ENCODE results near the gene KLF13. TPM values are rescaled to one million over a fixed set of nuclear protein-coding genes. Genes with fewer than 3 reads are reported as not detected.

The KLF13 gene
- total RNA-seq, 1 donor from 2014 or later, result 59.1 TPM

DNA sequence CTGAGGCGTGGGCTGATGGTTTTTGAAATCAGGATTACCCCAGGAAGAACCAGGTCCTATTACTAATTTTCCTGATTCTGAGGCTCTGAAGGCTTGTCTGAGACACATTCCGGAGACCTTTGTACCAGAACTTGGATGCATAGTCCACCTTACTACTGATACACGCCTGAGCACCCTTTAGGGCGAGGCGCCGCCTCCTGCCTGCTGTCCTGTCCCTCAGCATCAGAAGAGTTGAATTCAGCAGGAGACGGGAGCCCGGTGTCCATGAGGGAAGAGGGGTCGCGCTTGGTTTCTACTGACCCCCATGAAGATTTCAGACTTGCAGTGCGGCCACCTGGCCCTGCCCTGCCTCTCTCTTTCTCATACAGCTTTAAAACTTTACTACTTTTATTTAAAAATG, 49.9 kb downstream of the KLF13 start:
- Mint-ChIP-seq H3K4me1 (ENCODE audit: low read depth) (peaks cover 52% of the 10 kb centered on the region), H3K4me3 (ENCODE audit: unreplicated experiment) (no peak overlapping the region), H3K9me3 (ENCODE audit: low read depth) (peaks cover 4% of the 10 kb centered on the region), H3K36me3 (ENCODE audit: low read depth) (peaks cover 15% of the 10 kb centered on the region), H3K27me3 (ENCODE audit: low read depth) (no peaks in the 10 kb centered on the region), H3K27ac (ENCODE audit: unreplicated experiment) (no peak overlapping the region)
- TF ChIP-seq, protein P1, sequence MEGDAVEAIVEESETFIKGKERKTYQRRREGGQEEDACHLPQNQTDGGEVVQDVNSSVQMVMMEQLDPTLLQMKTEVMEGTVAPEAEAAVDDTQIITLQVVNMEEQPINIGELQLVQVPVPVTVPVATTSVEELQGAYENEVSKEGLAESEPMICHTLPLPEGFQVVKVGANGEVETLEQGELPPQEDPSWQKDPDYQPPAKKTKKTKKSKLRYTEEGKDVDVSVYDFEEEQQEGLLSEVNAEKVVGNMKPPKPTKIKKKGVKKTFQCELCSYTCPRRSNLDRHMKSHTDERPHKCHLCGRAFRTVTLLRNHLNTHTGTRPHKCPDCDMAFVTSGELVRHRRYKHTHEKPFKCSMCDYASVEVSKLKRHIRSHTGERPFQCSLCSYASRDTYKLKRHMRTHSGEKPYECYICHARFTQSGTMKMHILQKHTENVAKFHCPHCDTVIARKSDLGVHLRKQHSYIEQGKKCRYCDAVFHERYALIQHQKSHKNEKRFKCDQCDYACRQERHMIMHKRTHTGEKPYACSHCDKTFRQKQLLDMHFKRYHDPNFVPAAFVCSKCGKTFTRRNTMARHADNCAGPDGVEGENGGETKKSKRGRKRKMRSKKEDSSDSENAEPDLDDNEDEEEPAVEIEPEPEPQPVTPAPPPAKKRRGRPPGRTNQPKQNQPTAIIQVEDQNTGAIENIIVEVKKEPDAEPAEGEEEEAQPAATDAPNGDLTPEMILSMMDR (IDR thresholded peaks at IDR 0.05), result no peak
- no peak for DNase-seq (ENCODE audit: low spot score)

DNA sequence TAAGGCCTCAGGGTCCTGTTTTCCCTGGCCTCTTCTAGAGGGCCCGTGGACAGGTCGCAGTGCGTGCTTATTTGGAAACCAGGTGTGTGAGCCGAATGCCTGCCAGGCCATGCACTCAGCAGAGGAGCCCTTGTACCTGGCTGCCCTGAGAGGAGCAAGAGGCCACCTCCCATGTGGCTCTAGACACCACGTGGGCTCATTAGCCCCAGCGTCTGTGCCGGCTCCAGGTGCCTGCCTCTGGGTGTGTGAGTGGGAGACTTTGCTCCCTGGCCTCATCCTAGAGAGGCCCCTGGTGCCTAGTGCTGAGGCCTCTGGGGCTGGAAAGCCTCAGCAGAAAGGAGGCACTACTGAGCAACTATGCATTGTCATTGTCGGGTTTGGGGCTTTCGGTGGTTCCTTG, 50.4 kb downstream of the KLF13 start:
- Mint-ChIP-seq H3K9me3 (ENCODE audit: low read depth) (peaks cover 6% of the 10 kb centered on the region), H3K4me3 (ENCODE audit: unreplicated experiment) (no peak overlapping the region), H3K4me1 (ENCODE audit: low read depth) (peaks cover 52% of the 10 kb centered on the region), H3K27ac (ENCODE audit: unreplicated experiment) (no peak overlapping the region), H3K36me3 (ENCODE audit: low read depth) (peaks cover 18% of the 10 kb centered on the region), H3K27me3 (ENCODE audit: low read depth) (no peaks in the 10 kb centered on the region)
- DNase-seq (ENCODE audit: low spot score), result no peak
- TF ChIP-seq, protein P1 (IDR thresholded peaks at IDR 0.05), result no peak

DNA sequence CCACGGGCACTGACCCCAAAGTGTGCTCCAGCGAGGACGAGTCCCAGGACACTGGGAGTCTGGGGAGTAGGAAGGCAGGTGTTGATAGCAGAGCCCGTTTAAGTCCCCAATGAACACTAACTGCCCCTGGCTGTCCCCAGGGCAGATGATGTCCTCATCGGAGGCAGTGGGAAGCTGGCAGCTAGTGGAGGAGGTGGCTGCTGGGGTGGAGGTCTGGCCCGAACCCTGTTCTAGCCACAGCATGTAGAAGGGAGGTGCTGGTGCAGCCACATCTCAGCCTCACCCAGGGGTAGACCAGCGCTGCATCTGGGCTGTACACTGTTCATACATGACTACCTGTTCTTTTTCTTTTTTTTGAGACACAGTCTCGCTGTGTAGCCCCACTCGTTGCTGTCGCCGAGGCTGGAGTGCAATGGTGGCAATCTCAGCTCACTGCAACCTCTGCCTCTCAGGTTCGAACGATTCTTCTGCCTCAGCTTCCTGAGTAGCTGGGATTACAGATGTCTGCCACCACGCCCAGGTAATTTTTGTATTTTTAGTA, 51.8 kb downstream of the KLF13 start:
- H3K4me3 Mint-ChIP-seq (ENCODE audit: unreplicated experiment), result no peak overlapping the region
- peaks cover 6% of the 10 kb centered on the region for H3K9me3 Mint-ChIP-seq (ENCODE audit: low read depth)
- peaks cover 14% of the 10 kb centered on the region for H3K36me3 Mint-ChIP-seq (ENCODE audit: low read depth)
- no peak for DNase-seq (ENCODE audit: low spot score)
- TF ChIP-seq, protein P1 (IDR thresholded peaks at IDR 0.05), result no peak
- peaks cover 38% of the 10 kb centered on the region for H3K4me1 Mint-ChIP-seq (ENCODE audit: low read depth)
- H3K27ac Mint-ChIP-seq (ENCODE audit: unreplicated experiment), result no peak overlapping the region
- no peaks in the 10 kb centered on the region for H3K27me3 Mint-ChIP-seq (ENCODE audit: low read depth)

DNA sequence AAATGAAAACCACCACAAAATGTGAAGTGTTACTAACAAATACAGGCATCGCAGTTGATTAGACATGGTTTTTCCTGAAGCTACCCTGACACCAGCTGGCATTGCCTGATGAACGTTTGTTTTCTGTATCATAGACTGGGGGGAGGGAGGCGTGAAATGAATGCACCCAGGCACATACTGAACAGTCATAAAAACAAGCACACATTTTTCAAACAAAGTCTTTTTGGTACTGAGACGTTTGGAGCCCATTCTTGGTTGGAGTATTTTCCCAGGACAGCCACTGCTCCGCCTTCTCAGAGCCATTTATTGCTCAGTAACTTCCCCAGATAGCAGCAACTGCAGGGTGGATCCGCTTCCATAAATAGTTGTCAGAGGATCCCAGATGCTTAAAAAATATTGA, 52.4 kb downstream of the KLF13 start:
- no peaks in the 10 kb centered on the region for H3K27me3 Mint-ChIP-seq (ENCODE audit: low read depth)
- no peak overlapping the region for H3K4me3 Mint-ChIP-seq (ENCODE audit: unreplicated experiment)

DNA sequence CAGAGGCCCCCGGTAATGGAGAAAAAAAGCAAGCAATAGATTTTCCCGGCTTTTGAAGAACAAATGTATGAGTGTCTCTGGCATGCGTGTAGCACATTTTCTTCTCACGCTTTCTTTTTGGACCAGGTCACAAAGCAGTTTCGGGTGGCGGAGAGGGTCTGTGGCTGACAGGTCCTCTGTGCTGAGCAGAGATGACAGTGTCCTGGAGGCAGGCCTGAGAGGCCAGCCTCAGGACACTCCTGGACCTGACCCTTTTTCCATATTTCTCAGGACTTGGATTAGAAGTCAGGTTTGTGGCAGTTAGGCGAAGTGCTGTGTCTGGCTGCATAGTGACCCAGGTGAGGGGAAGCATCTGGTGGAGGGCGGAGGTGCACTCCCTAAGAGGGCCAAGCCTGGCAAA, 52.9 kb downstream of the KLF13 start:
- Mint-ChIP-seq H3K27ac (ENCODE audit: unreplicated experiment) (no peak overlapping the region), H3K36me3 (ENCODE audit: low read depth) (peaks cover 14% of the 10 kb centered on the region), H3K4me1 (ENCODE audit: low read depth) (peaks cover 28% of the 10 kb centered on the region), H3K27me3 (ENCODE audit: low read depth) (no peaks in the 10 kb centered on the region), H3K9me3 (ENCODE audit: low read depth) (peaks cover 6% of the 10 kb centered on the region), H3K4me3 (ENCODE audit: unreplicated experiment) (no peak overlapping the region)
- DNase-seq (ENCODE audit: low spot score), result no peak
- TF ChIP-seq, protein P1 (IDR thresholded peaks at IDR 0.05), result no peak

More for the DNA sequence above, 52.4 kb downstream of the KLF13 start:
- Mint-ChIP-seq H3K9me3 (ENCODE audit: low read depth) (peaks cover 6% of the 10 kb centered on the region), H3K36me3 (ENCODE audit: low read depth) (peaks cover 14% of the 10 kb centered on the region), H3K27ac (ENCODE audit: unreplicated experiment) (no peak overlapping the region), H3K4me1 (ENCODE audit: low read depth) (peaks cover 34% of the 10 kb centered on the region)
- DNase-seq (ENCODE audit: low spot score), result no peak
- TF ChIP-seq, protein P1 (IDR thresholded peaks at IDR 0.05), result no peak
